ENCODE results near the gene DIP2C.

The DIP2C gene

DNA sequence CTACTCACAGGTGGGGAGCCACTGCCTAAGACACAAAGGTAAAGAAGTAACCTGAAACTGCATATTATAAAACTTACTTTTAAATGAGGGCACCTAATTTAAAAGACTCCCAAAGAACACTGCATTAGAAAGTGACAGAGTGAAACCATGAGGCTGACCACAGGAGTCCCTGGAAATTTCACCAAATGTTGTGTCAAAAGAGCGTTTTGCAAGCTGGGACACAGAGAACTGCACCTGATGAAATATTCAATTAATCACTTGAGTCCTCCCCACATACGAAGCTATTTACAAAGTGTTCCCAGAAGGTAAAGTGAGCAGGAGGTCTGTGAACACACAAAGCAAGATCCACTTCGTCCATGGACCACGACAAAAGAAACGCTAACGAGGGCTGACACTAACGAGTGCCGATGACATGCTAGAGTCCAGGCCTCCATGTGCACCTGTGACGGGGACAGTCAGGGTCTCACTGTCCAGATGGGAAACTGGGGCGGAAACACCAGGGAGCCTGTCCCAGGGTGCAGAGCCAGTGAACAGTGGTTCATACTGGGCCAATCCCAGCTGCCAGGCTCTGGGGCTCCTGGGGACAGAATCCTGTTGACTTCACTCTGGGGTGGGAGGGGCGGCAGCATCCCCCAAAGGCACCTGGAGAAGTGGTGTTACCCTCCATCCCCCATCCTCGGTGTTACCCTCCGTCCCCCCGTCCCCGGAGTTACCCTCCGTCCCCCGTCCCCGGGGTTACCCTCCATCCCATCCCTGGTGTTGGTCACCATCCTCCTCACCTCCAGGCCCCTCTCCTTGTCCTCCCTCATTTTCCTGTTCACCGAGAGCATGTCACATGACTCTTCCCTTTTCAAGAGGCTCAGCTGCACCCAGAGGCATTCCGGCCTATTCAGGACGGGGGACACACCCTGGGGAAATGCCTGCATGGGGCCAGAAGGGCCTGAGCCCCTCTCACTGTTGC, 63.4 kb downstream of the DIP2C start:
- DNase-seq (ENCODE audit: low read depth), result no peak

DNA sequence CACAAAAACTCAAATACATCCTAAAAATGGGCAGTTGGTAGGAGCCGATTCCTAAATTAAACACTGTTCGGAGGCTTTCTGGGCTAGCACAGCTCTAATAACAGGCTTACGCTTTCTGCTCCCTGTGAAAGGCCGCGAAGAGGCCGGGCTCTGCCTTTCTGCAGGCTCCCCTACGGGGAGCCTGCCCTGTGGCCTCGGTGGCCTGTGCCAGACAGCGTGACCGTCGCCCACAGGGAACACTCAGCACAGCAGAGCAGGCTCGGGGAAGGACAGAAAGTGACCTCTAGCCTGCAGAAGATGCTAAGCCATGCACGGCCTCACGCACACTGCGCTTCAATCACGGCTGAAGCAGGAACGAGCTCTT, 64.2 kb downstream of the DIP2C start:
- no peak for DNase-seq (ENCODE audit: low read depth)

DNA sequence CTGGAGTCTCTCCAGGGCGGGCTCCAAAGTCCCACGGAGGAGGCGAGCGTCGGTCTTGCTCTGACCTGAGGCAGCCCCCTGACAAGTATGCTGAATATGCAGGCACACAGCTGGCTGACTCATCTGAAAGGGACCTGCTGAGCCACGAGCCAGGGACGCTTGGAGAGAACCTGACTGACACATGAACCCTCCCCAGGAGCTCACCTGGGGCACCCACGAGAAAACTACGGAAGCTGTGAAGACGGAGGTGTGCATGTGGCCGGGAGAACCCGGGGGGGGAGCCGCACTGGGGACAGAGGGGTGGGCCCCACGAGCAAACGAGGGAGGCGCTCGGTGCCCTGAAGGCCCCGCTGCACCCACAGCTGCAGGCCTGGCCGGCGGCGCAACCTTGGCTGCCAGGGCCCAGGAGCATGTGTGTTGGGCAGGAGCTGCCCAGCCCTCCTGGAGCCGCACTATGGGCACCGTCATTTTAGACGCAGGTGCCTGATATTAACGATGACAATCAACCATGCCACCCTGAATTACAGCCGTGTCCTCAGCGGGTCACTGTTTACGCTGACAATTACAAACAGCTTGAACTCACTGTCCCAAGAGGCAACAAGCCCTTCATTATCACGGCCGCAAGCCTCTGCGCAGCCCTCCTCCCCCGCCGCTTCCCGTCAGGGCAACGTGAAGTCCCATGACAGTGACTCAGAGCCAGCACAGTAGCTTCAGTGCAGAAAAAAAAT, 64.7 kb downstream of the DIP2C start:
- DNase-seq (ENCODE audit: low read depth), result no peak

DNA sequence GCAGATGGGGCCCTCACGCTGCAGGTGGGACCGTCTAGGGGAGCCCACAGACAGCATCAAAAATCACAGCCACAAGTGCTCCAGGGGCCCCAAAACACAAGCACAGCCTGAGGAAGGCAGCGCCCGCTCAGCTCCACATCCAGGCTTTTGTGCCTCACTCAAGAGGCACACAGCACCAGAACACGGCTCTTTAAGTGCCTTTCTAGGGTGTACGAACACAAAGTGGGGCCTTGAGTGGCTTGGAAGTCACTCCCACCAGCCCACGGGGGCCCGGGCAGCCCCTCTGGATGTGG, 65.2 kb downstream of the DIP2C start:
- no peak for DNase-seq (ENCODE audit: low read depth)

DNA sequence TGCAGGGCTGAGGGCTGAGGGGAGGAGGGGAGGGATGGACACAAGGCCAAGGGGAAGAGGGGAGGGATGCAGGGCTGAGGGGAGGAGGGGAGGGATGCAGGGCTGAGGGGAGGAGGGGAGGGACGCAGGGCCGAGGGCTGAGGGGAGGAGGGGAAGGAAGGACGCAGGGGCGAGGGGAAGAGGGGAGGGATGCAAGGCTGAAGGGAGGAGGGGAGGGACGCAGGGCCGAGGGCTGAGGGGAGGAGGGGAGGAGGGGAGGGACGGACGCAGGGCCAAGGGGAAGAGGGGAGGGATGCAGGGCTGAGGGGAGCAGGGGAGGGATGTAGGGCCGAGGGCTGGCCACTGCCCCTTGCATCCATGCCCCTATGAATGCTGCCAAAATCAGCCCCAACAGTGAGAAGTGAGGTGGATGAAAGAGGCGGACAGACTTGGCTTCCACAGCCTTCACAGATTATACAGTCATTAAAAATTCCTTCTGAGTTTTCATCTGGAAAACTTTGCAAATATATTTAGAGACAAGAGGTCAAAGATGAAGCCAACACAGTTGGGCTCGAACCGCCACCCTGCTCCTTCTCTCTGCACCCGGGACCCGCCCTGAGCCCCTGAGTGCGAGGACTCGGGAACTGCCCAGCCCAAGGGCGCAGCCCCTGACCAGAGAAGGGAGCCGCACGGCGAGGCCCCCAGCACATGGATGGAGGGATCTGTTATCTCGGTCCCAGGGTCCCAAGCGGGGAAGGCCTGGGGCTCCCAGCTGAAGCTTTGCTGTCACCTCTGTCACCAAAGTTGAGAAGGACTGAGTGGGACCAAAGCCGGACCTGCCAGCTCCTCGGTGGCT, 65.8 kb downstream of the DIP2C start:
- DNase-seq (ENCODE audit: low read depth), result no peak

DNA sequence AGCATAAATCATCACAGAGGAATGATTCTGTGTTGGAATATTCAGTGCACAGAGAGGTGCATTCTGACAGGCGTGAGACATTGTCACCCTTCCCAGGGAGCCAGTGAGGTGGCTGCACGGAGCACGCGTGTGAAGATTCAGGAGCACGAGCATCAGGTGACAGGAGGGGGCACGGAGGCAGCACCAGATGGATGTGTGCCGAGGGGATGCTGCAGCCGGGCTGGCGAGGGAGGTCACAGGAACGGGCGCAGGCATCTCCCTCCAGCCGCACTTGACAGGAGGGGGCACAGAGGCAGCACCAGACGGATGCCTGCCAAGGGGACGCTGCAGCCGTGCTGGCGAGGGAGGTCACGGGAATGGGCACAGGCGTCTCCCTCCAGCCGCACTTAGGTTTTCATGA, 66.5 kb downstream of the DIP2C start:
- DNase-seq (ENCODE audit: low read depth), result no peak

DNA sequence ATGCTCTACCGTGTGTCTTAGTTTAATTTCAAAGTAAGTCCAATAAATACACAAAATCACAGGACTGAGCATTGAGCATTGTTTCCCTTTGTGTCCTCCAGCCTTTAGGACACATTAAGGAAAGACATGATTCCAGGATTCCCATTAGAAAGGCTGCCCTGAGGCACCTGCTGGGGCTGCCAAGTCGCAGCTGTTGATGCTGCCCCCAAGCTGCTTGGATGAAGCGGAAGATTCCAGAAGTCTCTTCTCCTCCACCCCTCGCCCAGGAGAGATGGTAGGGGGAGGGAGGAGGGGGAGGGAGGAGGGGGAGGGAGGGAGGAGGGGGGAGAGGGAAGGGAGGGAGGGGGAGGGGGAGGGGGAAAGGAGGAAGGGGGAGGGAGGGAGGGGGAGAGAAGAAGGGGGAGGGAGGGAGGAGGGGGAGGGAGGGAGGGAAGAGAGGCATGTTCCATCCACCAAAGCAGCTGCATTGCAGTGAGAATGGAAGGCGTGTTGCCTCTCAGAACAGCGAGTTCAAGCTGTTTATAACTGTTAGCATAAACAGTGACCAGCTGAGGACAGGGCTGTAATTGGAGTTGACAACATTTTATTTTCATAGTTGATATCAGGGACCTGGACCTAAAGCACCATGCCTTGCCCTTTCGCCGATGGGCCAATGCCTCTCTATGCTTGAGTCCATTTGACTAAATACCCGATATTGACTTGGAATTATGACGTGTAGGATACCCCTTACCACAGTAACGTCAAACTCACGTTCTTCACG, 67.3 kb downstream of the DIP2C start:
- no peak for DNase-seq (ENCODE audit: low read depth)

DNA sequence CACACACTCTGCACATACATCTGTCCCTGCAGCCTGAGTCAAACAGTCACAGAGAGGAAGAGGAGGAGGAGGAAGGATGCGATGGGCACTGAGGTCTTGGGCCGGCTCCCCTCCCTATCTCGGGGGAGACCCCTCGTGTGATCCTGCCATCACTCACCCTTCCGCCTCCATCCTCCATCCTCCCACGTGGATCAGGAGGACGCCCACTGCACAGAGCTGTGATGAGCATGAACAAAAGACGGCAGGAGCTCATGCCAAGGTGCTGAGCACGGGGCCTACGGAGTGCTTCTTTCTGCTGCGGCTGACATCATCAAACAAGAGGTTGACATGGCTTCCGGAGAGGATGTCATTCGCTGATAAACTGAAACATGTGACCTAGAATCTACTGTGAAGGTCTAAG, 68.0 kb downstream of the DIP2C start:
- no peak for DNase-seq (ENCODE audit: low read depth)

DNA sequence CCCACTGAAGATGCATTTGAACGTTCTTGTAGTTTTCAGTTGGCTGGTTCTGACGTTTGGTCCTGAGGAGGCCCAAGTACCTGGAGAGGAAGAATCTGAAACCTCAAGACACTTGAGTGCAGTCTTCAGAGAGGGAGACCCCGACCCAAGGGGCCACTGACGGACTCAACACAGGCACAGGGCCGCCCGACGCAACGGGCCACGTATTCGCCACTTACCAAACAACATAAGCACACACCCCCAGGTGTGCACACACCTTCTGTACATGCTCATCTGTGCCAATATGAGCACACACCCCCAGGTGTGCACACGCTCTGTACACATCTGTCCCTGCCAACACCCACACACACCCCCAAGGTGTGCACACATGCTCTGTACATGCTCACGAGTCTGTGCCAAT, 68.5 kb downstream of the DIP2C start:
- no peak for DNase-seq (ENCODE audit: low read depth)

DNA sequence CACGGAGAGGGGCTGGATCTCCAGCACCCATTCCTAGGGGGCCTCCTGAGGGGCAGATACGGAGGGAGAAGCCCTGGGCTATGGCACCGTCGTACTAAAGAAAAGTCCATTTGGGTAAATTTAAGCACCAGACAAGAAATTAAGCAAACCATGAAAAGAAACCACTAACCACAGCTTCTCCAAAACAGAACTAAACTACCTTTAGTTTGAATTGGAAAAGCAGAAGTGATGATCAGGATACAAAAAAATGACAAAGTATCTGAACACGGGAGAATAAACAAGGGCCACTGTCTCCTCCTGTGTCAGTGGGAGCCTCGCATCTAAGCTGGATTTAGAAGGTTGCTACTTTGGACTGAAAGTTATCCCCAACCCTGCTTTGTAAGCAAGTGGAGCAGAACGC, 69.1 kb downstream of the DIP2C start:
- no peak for DNase-seq (ENCODE audit: low read depth)

DNA sequence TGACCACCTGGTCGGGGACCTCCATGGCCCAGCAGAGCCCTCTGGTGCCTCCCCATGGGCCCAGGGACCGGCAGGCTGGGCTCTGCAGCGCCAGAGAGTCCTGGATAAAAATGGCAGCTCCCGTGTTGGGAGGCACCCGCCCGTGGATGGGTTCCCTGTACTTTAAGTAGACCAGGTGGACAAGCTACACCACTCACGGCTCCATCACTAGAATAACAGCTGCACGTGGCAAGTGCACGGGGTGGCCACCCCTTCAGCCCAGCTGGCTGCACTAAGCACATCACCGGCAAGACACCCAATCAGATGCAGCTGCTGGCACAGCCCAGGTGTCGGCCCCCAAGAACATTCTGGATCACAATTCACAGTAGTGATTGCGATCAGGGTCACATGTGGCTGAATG, 69.8 kb downstream of the DIP2C start:
- DNase-seq (ENCODE audit: low read depth), result no peak

DNA sequence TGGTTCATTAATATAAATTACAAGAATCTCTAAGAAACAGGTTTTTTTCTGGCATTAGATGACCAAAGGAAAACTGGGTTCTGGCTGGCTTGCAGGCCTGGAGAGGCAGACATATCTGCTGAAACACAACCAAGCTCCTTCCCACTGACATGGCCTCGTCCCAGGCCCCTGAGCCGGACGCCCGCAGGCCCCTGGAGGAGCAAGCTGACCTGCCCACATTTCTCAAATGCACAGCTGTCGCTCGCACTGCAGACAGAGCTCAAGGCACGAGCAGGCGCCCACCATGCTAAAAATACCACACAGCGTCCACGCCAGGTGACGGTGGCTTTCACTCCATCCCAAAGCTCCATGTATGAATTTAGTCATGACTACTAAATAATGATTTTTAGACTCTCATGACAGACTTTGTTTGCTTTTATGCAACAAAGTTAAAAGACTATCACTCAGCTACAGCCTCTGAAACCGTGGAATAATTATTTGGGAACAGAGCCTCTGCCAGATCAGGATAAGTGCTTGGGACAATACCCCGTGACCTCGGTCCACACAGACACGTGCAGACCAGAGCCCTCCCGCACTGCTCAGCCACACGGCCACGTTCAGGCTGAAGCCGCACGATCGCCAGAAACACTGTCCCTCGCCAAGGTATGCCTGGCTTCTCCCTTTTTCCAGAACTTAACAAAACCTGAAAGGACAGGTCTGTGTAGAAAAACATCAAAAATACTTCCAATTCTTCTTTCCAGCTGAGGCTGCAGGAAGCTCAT, 71.1 kb downstream of the DIP2C start:
- DNase-seq (ENCODE audit: low read depth), result no peak

DNA sequence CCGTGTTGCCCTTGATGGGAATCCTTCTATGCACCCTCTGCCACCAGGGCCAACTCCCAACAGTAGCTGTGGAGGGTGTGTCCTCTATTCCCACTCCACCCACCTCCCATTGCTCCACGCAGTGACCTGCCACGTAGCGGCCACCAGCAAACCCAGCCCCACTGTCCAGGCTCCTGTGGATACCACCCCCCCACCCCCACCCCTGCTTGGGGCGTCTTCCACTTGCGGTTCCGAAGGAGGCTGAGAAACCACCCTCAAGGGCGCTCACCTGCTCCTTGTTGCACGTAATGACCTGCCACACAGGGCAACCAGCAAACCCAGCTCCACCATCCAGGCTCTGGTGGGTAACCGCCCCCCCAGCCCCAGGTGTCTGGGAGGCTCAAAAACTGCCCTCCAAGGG, 72.0 kb downstream of the DIP2C start:
- DNase-seq (ENCODE audit: low read depth), result no peak

DNA sequence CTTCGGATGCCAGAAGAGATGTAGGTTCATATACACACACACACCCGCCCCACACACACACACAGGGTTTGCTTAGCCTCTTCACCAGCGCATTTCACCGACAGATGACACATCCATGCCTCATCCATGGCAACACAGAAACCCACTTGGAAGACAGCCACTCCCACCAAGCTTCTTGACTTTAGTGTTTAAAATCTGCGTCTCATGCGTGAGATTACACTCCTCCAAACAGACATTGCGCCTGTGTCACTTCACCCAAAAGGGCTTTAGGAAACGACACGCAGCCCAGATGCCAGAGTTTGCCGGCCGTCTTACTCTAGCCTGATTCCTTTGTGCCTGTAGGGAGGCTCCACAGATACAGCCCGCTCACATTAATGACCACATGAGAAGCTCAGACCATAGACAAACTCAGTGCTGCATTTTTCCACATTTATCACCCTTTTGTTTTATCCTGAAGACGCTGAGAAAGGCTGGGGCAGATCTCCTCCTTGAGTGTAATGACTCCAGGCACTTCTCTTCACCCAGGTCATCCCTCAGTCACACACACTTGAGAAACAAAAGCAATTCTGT, 73.8 kb downstream of the DIP2C start:
- no peak for DNase-seq (ENCODE audit: low read depth)

DNA sequence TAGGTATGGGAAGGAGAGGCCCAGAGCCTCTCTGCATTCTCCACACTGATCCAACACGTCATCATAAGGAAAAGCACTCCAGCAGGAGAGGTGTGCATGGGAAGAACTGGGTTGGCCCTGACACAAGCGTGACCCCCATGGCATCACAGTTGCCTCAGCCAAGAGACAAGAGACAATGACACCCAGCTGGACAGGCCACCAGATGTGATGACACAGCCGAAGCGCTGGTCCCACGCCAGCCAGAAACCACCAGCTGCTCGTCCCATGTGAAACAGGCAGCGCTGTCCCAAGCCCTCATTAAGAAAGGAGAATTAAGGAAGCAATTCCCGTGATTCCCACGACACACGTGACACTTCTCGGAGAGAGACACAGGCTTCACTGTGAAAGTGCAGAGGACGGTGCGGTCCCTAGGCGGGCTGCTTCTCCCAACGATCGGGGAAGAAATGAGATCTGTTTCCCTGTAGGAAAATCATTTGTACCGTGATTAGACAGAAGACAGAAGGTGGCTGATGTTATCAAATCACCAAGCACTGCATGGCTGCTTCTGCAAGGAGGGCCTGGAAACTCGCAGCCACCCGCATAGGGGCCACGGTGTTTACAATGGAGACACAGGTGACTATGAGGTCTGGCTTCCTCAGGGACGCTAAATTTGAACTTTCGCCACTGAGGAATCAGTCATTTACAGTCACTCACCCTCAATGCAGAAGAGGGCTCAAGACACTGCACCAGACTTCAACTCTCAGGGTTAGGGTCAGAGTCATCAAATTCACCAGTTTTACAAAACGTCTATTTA, 74.5 kb downstream of the DIP2C start:
- DNase-seq (ENCODE audit: low read depth), result no peak

DNA sequence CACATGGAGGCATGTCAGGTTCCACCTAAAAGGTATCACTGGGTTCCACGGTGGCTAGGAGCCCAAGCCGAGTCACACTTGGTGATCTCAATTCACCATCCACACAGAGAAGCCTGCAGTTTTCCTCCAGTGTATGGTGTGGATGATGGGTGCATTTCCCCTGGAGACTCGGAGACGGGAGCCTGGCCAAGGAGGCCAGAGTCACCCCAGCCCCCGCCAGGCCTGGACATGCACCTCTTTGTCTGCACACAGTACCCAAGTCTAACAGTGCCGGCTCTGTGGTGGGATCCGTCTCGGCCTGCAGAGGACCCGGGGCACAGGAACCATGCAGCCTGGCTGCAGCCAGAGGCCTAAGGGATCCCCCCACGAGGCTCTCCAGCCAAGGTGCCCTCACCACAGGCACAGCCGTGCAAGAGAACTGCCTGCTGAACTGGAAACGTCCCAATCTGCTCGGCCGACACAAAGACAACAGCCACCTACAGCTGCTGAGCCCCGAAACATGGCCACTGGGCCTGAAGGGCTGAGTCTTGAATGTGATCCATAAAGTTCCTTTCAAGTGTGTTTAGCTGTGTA, 75.2 kb downstream of the DIP2C start:
- DNase-seq (ENCODE audit: low read depth), result no peak

DNA sequence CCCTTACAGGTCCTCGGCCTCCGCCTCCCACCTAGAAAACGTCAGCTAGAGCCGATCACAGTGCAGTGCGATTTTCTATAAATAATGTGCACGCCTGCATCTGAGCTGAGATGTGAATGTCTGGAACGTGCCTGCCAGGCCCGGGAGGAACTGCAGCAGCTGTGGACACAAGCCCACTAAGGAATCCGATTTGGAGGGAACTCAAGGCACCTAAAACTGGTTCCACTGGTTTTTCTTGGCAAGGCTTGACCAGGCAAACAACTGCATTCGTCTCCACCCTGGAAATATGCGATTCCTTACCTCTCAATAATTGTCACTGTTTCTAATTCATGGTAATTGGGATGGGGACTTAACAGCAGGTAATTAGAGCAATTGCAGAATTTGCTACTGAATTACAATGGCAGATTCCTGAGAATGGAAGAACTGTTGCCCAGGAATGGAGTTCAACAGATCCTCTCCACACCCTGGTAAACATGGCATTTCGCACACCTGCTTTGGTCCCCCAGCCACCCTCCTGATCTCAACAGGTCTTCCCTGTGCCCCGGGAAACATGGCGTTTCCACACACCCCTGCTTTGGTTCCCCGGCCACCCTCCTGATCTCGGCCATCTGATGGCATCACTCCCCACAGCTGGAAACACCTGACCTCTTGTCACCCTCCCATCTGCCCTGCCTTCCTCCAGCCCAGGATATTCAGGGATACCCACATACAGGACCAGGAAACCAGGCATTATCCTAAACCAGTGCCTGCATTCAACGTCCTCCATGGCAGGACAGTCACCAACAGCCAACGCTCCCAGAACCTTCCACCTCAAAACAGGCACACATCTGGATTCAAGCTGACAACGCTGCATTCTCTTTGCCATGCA, 76.0 kb downstream of the DIP2C start:
- DNase-seq (ENCODE audit: low read depth), result no peak

DNA sequence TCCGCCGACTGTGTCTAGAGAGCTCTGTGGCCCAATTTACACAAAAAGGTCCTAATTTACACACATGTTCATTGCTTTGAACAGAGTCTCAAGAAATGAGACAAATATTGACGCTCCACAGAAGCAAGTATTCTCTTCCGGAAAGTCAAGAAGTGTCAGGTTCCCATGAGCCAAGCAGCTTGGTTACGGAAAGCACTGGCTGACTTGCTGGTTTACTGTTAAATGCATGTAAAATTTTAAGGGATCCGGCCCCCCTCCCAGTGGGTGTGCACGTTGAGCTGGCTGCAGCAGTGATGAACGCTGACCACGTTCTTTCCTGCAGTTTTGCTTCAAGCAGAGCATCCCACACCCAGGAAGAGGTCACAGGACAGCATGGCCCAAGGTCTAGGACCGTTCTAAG, 76.8 kb downstream of the DIP2C start:
- DNase-seq (ENCODE audit: low read depth), result no peak
